Measurements from ENCODE around the gene GPX6. TPM values are rescaled to one million over a fixed set of nuclear protein-coding genes. Genes with fewer than 3 reads are reported as not detected.

Gene GPX6
- total and polyA plus RNA-seq, 4 donors, result 1.1 TPM; not detected in 3

GRCh38 chr6:28485482-28485881, 30.1 kb downstream of the GPX6 start:
- Histone ChIP-seq H3K4me1 (ENCODE audit: control insufficient read depth in 5 of 5, insufficient read depth in 5 of 5, low read length in 5 of 5) (peaks cover 0 to 4% (median 2%) of the 10 kb centered on the region in 5 donors), H3K27ac (ENCODE audit: low read depth in 1 of 2, low read length in 1 of 2) (no peak overlapping the region), H3K27me3 (ENCODE audit: control insufficient read depth in 3 of 3, insufficient read depth in 3 of 3, low read length in 2 of 3) (peaks cover 0 to 8% (median 5%) of the 10 kb centered on the region in 3 donors), H3K4me3 (no peak overlapping the region), H3K9ac (ENCODE audit: insufficient read depth in 1 of 2, low read length in 2 of 2) (no peak overlapping the region), H3K36me3 (ENCODE audit: control insufficient read depth in 4 of 4, insufficient read depth in 4 of 4, low read length in 4 of 4) (no peaks in the 10 kb centered on the region), H3K9me3 (ENCODE audit: control insufficient read depth in 4 of 4, insufficient read depth in 3 of 4, low read length in 3 of 4) (peaks cover 0 to 1% (median 0%) of the 10 kb centered on the region in 4 donors)
- DNase-seq (no peak), ATAC-seq (ENCODE audit: insufficient read depth, low FRiP score) (no peak)
- TF ChIP-seq CTCF (IDR thresholded peaks at IDR 0.05; ENCODE audit: control extremely low read depth, extremely low read depth), result no peak
- 88 to 90% methylated on average over 3 of the region's 3 CpGs for WGBS, 2 donors

- no peak overlapping the region for H3K4me3 ChIP-seq
- TF ChIP-seq CTCF (IDR thresholded peaks at IDR 0.05; ENCODE audit: control extremely low read depth, extremely low read depth), result no peak
- no peak overlapping the region for H3K9ac ChIP-seq (ENCODE audit: insufficient read depth in 1 of 2, low read length in 2 of 2)
- H3K4me1 ChIP-seq (ENCODE audit: control insufficient read depth in 5 of 5, insufficient read depth in 5 of 5, low read length in 5 of 5), result no peaks in the 10 kb centered on the region
- H3K36me3 ChIP-seq (ENCODE audit: control insufficient read depth in 4 of 4, insufficient read depth in 4 of 4, low read length in 4 of 4), result no peaks in the 10 kb centered on the region
- no peak for DNase-seq
- H3K27ac ChIP-seq (ENCODE audit: low read depth in 1 of 2, low read length in 1 of 2), result no peak overlapping the region
- ATAC-seq (ENCODE audit: insufficient read depth, low FRiP score), result no peak
- whole genome bisulfite sequencing, 2 donors, result 69 to 76% methylated on average over 9 of the region's 9 CpGs
- peaks cover 3 to 42% (median 34%) of the 10 kb centered on the region in 3 donors for H3K27me3 ChIP-seq (ENCODE audit: control insufficient read depth in 3 of 3, insufficient read depth in 3 of 3, low read length in 2 of 3)
- H3K9me3 ChIP-seq (ENCODE audit: control insufficient read depth in 4 of 4, insufficient read depth in 3 of 4, low read length in 3 of 4), result peaks cover 0 to 2% (median 0%) of the 10 kb centered on the region in 4 donors
Measured at GRCh38 chr6:28480253-28480932, 35.2 kb downstream of the GPX6 start.

GRCh38 chr6:28478518-28478917, 37.1 kb downstream of the GPX6 start:
- no peak for TF ChIP-seq CTCF (IDR thresholded peaks at IDR 0.05; ENCODE audit: control extremely low read depth, extremely low read depth)
- ATAC-seq (ENCODE audit: insufficient read depth, low FRiP score), result no peak
- DNase-seq, result no peak
- H3K9ac ChIP-seq (ENCODE audit: insufficient read depth in 1 of 2, low read length in 2 of 2), result no peak overlapping the region
- H3K36me3 ChIP-seq (ENCODE audit: control insufficient read depth in 4 of 4, insufficient read depth in 4 of 4, low read length in 4 of 4), result no peaks in the 10 kb centered on the region
- peaks cover 3 to 50% (median 43%) of the 10 kb centered on the region in 3 donors for H3K27me3 ChIP-seq (ENCODE audit: control insufficient read depth in 3 of 3, insufficient read depth in 3 of 3, low read length in 2 of 3)
- no peak overlapping the region for H3K27ac ChIP-seq (ENCODE audit: low read depth in 1 of 2, low read length in 1 of 2)
- H3K4me3 ChIP-seq, result no peak overlapping the region
- no peaks in the 10 kb centered on the region for H3K4me1 ChIP-seq (ENCODE audit: control insufficient read depth in 5 of 5, insufficient read depth in 5 of 5, low read length in 5 of 5)
- WGBS, 2 donors, result 58 to 59% methylated on average over 12 of the region's 12 CpGs
- H3K9me3 ChIP-seq (ENCODE audit: control insufficient read depth in 4 of 4, insufficient read depth in 3 of 4, low read length in 3 of 4), result peaks cover 0 to 2% (median 0%) of the 10 kb centered on the region in 4 donors
